Activated naive CD4-positive, alpha-beta T cell treated with anti-CD3 and anti-CD28 coated beads, Interleukin-2, amount 50 U/mL, for 24 hours (primary cell): ENCODE data around the gene HBG1.
"Not testable (repeated sequence)": the region's sequence is repeated elsewhere in the genome, so short reads cannot be mapped to it uniquely, and the experiment has no call there.

ENCODE experiments used
- H3K27ac Mint-ChIP-seq: one replicate; pipeline ENCODE4 v1.8.0; 2021; ENCODE audit warnings: mild to moderate bottlenecking, mixed read lengths
- H3K27me3 Mint-ChIP-seq: one replicate; pipeline ENCODE4 v1.8.0; 2021; ENCODE audit warnings: mixed read lengths
- H3K36me3 Mint-ChIP-seq: one replicate; pipeline ENCODE4 v1.8.0; 2021; ENCODE audit warnings: mixed read lengths
- H3K4me1 Mint-ChIP-seq: one replicate; pipeline ENCODE4 v1.8.0; 2021; ENCODE audit warnings: mixed read lengths
- H3K4me3 Mint-ChIP-seq: one replicate; pipeline ENCODE4 v1.8.0; 2021; ENCODE audit warnings: mild to moderate bottlenecking, mixed read lengths
- H3K9me3 Mint-ChIP-seq: one replicate; pipeline ENCODE4 v1.8.0; 2021; ENCODE audit warnings: mixed read lengths

The HBG1 gene

DNA sequence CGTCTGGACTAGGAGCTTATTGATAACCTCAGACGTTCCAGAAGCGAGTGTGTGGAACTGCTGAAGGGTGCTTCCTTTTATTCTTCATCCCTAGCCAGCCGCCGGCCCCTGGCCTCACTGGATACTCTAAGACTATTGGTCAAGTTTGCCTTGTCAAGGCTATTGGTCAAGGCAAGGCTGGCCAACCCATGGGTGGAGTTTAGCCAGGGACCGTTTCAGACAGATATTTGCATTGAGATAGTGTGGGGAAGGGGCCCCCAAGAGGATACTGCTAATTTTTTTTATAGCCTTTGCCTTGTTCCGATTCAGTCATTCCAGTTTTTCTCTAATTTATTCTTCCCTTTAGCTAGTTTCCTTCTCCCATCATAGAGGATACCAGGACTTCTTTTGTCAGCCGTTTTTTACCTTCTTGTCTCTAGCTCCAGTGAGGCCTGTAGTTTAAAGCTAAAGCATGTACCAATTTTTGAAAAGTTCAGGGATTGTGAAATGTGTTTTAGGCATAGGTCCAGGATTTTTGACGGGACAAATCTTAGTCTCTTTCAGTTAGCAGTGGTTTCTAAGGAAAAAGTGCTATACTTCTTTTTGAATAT lies at the start of gene HBG1:
HBG1 (minus strand) TSS at position 51 of the 590 bp plus-strand sequence. CDS start 53 bp downstream, outside the sequence.
- H3K4me1 Mint-ChIP-seq, H3K9me3 Mint-ChIP-seq, H3K4me3 Mint-ChIP-seq, H3K27me3 Mint-ChIP-seq, H3K27ac Mint-ChIP-seq, H3K36me3 Mint-ChIP-seq: not testable (repeated sequence)

DNA sequence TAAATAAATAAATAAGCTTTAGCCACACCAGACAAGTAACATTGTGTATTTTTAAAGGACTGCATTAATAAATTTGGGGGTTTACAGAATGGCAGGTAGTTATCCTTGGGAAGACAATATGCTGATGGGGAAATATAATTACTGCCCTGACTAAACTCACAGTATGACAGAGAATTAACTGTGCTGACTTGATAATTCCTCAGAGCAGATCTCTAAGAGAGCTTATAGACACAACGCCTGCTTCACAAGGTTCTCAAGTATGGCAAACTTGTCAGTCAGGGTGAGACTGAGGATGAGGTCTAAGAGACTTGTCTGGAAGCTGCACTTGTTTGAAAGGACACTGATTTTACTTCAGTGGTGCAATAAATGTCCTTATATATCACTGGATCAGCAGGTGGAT lies 48.8 kb upstream of the HBG1 start:
- H3K36me3 Mint-ChIP-seq, result no peaks in the 10 kb centered on the region
- H3K27me3 Mint-ChIP-seq, result peaks cover 3% of the 10 kb centered on the region
- no peaks in the 10 kb centered on the region for H3K9me3 Mint-ChIP-seq
- H3K27ac Mint-ChIP-seq, result no peak overlapping the region
- H3K4me1 Mint-ChIP-seq, result no peaks in the 10 kb centered on the region
- H3K4me3 Mint-ChIP-seq, result no peak overlapping the region

DNA sequence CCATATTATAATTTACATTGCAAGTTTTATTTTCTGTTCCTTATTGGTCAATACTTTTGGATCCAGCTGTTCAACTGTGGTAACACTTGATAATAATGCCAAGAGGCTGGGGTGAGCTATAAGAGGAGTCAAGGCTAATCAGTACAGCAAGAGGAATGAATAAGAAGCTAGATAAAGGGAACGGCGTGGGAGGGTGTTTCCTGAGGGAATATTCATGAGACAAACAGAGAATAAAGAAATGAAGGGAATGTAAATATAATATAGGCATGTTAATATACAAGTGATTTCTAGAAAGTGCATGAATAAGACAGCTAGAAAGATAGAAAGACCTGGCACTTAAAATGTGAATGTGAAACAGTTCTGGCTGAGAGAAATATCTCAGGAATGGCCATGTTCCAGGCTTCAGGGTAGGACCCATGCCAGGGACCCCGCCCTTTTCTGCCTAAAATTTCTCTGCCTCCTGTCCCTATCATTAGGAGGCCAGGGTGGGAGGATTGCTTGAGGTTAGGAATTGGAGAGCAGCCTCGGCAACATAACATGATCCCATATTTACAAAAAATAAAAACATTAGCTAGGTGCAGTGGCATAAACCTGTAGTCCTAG lies 48.2 kb upstream of the HBG1 start:
- H3K9me3 Mint-ChIP-seq, result no peaks in the 10 kb centered on the region
- H3K27me3 Mint-ChIP-seq, result peaks cover 3% of the 10 kb centered on the region
- no peak overlapping the region for H3K4me3 Mint-ChIP-seq
- no peak overlapping the region for H3K27ac Mint-ChIP-seq
- H3K36me3 Mint-ChIP-seq, result no peaks in the 10 kb centered on the region
- H3K4me1 Mint-ChIP-seq, result no peaks in the 10 kb centered on the region

DNA sequence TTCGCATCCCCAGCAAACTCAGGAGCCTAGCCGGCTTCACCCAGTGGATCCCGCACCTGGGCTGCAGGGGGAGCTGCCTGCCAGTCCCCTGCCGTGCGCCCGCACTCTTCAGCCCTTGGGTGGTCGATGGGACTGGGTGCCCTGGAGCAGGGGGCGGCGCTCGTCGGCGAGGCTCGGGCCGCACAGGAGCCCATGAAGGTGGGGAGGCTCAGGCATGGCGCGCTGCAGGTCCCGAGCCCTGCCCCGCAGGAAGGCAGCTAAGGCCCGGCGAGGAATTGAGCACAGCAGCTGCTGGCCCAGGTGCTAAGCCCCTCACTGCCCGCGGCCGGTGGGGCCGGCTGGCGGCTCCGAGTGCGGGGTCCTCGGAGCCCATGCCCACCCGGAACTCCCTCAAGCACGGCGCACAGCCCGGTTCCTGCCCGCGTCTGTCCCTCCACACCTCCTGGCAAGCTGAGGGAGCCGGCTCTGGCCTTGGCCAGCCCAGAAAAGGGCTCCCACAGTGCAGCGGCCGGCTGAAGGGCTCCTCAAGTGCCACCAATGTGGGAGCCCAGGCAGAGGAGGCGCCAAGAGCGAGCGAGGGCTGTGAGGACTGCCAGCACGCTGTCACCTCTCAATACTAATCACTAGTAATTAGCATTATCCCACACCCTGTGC lies 44.8 kb upstream of the HBG1 start:
- H3K4me1 Mint-ChIP-seq, H3K27me3 Mint-ChIP-seq: not testable (repeated sequence)

DNA sequence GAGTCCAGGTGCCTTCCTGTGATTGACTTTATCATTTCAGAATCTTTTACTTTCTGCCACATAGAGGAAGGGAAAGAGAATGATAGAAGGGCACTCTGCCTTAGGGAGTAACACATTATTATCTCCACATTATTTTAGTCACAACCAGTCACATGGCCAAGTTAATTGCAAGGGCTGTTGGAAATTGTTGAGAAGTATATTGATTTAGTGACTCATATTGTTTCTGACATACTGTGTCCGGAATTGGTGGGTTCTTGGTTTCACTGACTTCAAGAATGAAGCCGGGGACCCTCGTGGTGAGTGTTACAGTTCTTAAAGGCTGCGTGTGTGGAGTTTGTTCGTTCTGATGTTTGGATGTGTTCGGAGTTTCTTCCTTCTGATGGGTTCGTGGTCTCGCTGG lies 43.4 kb upstream of the HBG1 start:
- no peak overlapping the region for H3K4me3 Mint-ChIP-seq
- H3K9me3 Mint-ChIP-seq, result no peaks in the 10 kb centered on the region
- peaks cover 3% of the 10 kb centered on the region for H3K27me3 Mint-ChIP-seq
- no peaks in the 10 kb centered on the region for H3K36me3 Mint-ChIP-seq
- H3K27ac Mint-ChIP-seq, result no peak overlapping the region
- H3K4me1 Mint-ChIP-seq, result no peaks in the 10 kb centered on the region

More for the DNA sequence above, 44.8 kb upstream of the HBG1 start:
- not testable (repeated sequence) for H3K27ac Mint-ChIP-seq, H3K4me3 Mint-ChIP-seq, H3K36me3 Mint-ChIP-seq, H3K9me3 Mint-ChIP-seq

DNA sequence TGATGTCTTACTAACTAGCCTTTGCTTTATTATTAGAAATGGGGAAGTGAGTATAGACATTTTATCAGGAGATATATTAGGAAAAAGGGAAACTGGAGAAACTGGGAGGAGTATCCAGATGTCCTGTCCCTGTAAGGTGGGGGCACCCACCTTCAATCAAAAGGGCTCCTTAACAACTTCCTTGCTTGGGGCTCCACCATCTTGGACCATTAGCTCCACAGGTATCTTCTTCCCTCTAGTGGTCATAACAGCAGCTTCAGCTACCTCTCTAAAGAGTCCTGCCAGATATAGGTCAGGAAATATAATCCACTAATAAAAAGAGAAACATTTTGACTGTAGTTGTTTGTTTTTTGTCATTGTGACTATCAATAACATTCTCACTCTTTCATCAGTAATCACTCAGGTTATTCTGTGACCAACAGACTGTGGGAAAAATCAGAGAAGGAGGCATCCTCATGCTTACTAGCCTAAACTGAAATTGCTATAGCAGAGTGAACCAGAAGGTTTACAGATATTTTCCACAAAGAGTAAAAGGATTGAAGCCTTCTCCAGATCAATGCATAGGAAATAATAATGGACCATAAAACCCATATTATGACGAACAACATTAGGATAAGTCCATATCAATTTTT lies 41.7 kb upstream of the HBG1 start:
- H3K27ac Mint-ChIP-seq, result no peak overlapping the region
- no peaks in the 10 kb centered on the region for H3K27me3 Mint-ChIP-seq
- H3K36me3 Mint-ChIP-seq, result no peaks in the 10 kb centered on the region
- no peaks in the 10 kb centered on the region for H3K4me1 Mint-ChIP-seq
- H3K9me3 Mint-ChIP-seq, result no peaks in the 10 kb centered on the region
- H3K4me3 Mint-ChIP-seq, result no peak overlapping the region

DNA sequence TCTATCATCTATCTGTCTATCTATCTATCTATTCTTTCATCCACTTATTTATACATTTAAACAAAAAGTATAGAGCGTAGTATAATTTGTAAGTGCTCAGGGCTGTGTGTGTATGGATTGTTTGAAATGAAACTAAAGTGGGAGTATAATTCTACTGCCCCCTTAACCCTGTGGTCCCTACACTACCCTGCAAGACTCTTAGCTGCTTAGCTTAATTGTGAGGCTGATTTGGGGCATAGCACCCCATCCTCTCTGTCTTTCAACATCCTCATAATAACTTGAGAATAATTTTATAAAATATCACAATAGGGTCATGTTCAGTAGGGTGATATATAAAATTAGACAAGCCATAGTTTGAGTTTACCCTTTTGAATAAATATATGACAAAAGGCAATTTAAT lies 40.4 kb upstream of the HBG1 start:
- Mint-ChIP-seq H3K27me3 (no peaks in the 10 kb centered on the region), H3K27ac (no peak overlapping the region), H3K36me3 (no peaks in the 10 kb centered on the region), H3K4me1 (no peaks in the 10 kb centered on the region), H3K9me3 (no peaks in the 10 kb centered on the region), H3K4me3 (no peak overlapping the region)

DNA sequence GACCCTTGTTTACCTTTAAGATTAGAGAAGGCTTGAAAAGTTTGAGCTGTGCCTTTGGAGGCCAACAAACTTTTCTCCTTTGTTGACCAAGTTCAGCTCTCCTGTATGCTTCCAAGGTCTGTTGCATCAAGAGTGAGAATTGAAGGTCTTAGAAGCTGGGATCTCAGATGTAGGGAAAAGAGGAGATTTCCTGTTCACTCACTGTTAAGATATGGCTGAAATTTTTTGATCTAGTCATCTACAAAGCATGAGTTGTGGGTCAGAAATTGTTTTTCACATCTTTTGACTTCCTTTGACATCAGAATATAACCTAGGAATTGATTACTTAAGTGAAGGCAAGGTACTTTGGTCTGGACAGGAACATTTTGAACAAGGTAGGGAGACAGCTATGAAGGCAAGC lies 40.0 kb upstream of the HBG1 start:
- Mint-ChIP-seq H3K27me3 (no peaks in the 10 kb centered on the region), H3K4me1 (no peaks in the 10 kb centered on the region), H3K4me3 (no peak overlapping the region), H3K36me3 (no peaks in the 10 kb centered on the region), H3K27ac (no peak overlapping the region), H3K9me3 (no peaks in the 10 kb centered on the region)

DNA sequence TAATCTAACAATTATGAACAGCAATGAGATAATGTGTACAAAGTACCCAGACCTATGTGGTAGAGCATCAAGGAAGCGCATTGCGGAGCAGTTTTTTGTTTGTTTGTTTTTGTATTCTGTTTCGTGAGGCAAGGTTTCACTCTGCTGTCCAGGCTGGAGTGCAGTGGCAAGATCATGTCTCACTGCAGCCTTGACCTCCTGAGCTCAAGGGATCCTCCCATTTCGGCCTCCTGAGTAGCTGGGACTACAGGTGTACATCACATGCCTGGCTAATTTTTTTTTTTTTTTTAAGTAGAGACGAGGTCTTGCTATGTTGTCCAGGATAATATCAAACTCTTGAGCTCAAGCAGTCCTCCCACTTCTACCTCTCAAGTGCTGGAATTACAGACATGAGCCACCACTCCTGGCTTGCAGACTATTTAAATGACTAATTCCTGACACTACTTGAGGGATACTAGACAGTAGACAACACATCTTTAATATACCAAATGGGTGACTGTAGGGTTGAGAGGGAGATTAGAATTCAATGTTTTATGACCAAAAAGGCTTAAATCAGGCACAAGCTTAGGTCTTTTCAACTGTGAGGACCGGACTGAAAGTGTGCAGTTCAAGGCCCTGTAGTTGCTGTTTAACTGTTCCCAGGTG lies 39.4 kb upstream of the HBG1 start:
- Mint-ChIP-seq H3K4me1 (no peaks in the 10 kb centered on the region), H3K27ac (no peak overlapping the region), H3K36me3 (no peaks in the 10 kb centered on the region), H3K4me3 (no peak overlapping the region), H3K27me3 (no peaks in the 10 kb centered on the region), H3K9me3 (no peaks in the 10 kb centered on the region)

DNA sequence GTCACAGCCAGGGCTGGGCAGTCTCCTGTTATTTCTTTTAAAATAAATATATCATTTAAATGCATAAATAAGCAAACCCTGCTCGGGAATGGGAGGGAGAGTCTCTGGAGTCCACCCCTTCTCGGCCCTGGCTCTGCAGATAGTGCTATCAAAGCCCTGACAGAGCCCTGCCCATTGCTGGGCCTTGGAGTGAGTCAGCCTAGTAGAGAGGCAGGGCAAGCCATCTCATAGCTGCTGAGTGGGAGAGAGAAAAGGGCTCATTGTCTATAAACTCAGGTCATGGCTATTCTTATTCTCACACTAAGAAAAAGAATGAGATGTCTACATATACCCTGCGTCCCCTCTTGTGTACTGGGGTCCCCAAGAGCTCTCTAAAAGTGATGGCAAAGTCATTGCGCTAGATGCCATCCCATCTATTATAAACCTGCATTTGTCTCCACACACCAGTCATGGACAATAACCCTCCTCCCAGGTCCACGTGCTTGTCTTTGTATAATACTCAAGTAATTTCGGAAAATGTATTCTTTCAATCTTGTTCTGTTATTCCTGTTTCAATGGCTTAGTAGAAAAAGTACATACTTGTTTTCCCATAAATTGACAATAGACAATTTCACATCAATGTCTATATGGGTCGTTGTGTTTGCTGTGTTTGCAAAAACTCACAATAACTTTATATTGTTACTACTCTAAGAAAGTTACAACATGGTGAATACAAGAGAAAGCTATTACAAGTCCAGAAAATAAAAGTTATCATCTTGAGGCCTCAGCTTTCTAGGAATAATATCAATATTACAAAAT lies 38.6 kb upstream of the HBG1 start:
- Mint-ChIP-seq H3K27ac (no peak overlapping the region), H3K4me3 (no peak overlapping the region)

DNA sequence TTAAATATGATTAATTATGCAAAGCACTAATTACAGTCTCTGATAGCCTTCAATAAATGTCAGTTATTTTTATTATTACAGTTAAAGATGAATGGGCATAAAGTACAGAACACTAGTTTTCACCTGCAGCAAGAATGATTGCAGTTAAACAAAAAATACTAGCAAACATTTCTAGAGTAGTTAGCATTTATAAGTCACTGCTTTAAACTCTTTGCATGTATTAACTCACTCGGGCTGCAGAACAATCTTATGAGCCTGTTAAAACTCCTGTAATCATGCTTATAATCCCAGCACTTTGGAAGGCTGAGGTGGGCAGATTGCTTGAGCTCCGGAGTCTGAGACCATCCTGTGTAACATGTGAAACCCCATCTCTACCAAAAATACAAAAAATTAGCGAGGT lies 37.2 kb upstream of the HBG1 start:
- Mint-ChIP-seq H3K4me1 (no peaks in the 10 kb centered on the region), H3K4me3 (no peak overlapping the region), H3K9me3 (no peaks in the 10 kb centered on the region), H3K27me3 (no peaks in the 10 kb centered on the region), H3K27ac (no peak overlapping the region), H3K36me3 (no peaks in the 10 kb centered on the region)

More for the DNA sequence above, 38.6 kb upstream of the HBG1 start:
- no peaks in the 10 kb centered on the region for H3K4me1 Mint-ChIP-seq
- H3K27me3 Mint-ChIP-seq, result no peaks in the 10 kb centered on the region
- no peaks in the 10 kb centered on the region for H3K9me3 Mint-ChIP-seq
- H3K36me3 Mint-ChIP-seq, result no peaks in the 10 kb centered on the region

DNA sequence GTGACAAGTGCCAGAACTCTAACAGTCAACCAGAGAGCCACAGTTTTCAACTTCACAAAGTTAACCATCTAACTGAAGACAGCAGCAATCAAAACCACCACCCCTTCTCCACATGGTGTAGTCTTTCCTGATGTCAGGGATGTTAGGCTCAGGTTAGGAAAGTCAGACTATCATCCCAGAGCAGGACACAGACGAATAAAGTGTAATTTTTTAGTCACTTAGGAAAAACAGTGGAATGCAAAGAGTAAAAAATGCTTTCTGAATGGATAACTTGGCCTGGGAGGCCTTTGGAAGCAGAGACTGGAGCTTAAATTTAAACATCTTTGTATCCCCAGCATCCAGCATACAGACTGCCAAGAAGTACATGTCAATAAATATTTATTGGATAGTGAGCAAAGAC lies 36.7 kb upstream of the HBG1 start:
- H3K27me3 Mint-ChIP-seq, result no peaks in the 10 kb centered on the region
- H3K9me3 Mint-ChIP-seq, result no peaks in the 10 kb centered on the region
- no peak overlapping the region for H3K4me3 Mint-ChIP-seq
- no peak overlapping the region for H3K27ac Mint-ChIP-seq
- no peaks in the 10 kb centered on the region for H3K36me3 Mint-ChIP-seq
- H3K4me1 Mint-ChIP-seq, result no peaks in the 10 kb centered on the region

DNA sequence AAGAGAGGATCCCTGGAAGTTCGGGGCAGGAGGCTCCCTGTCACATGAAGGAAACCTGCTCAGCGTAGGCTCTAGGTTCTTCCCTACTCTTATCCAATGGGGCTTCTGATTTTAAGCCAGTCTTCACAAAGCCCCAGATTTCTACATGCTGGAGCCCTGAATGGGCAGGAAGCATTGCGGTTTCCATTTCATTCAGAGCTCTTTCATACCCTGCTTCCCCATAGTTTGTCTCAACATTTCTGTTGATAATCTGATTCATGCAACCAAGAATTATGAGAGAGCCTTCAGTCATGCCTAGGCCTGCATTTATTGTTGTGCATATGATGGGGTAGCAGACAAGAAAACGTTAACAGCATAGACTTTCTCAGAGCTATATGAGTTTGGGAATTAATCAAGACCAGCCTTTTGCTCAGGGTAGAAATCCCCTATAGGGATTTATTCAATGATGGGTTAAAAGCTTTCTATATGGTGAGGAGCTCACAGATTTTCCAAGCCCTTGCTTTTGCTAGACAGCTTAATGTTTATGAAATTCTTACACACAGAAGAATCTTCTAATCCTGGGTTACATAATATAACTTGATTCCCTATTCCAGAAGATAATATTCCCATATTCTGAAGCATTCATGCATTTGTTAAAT lies 36.2 kb upstream of the HBG1 start:
- no peaks in the 10 kb centered on the region for H3K9me3 Mint-ChIP-seq
- H3K27ac Mint-ChIP-seq, result no peak overlapping the region
- H3K27me3 Mint-ChIP-seq, result no peaks in the 10 kb centered on the region
- no peaks in the 10 kb centered on the region for H3K36me3 Mint-ChIP-seq
- no peaks in the 10 kb centered on the region for H3K4me1 Mint-ChIP-seq
- no peak overlapping the region for H3K4me3 Mint-ChIP-seq

DNA sequence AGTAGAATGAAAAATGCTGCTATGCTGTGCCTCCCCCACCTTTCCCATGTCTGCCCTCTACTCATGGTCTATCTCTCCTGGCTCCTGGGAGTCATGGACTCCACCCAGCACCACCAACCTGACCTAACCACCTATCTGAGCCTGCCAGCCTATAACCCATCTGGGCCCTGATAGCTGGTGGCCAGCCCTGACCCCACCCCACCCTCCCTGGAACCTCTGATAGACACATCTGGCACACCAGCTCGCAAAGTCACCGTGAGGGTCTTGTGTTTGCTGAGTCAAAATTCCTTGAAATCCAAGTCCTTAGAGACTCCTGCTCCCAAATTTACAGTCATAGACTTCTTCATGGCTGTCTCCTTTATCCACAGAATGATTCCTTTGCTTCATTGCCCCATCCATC lies 35.0 kb upstream of the HBG1 start:
- Mint-ChIP-seq H3K36me3 (no peaks in the 10 kb centered on the region), H3K4me3 (no peak overlapping the region), H3K27ac (no peak overlapping the region)

DNA sequence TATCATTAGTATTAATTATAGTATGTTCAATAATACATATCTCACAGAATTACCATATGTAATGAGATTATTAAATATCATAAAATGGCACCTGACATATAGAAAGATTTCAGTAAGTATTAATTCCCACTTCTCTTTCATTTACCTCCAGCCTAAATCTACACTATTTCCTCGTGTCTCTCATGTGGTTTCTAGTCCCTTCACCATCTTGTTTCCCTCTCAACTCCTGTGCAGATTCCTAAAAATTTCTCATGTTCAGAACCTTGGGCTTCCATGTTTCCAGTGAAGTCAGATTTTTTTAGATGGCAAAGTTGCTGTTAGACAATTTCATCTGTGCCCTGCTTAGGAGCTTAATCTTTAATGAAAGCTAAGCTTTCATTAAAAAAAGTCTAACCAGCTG lies 34.2 kb upstream of the HBG1 start:
- Mint-ChIP-seq H3K27ac (no peak overlapping the region), H3K27me3 (no peaks in the 10 kb centered on the region), H3K4me3 (no peak overlapping the region), H3K9me3 (no peaks in the 10 kb centered on the region), H3K4me1 (no peaks in the 10 kb centered on the region), H3K36me3 (no peaks in the 10 kb centered on the region)

More for the DNA sequence above, 35.0 kb upstream of the HBG1 start:
- no peaks in the 10 kb centered on the region for H3K27me3 Mint-ChIP-seq
- no peaks in the 10 kb centered on the region for H3K4me1 Mint-ChIP-seq
- H3K9me3 Mint-ChIP-seq, result no peaks in the 10 kb centered on the region
